ENCODE data around the gene ANAPC15. TPM values are rescaled to one million over a fixed set of nuclear protein-coding genes. Genes with fewer than 3 reads are reported as not detected.
"Not testable (repeated sequence)": the region's sequence is repeated elsewhere in the genome, so short reads cannot be mapped to it uniquely, and the experiment has no call there.

Gene ANAPC15
- total and polyA plus RNA-seq, 10 donors, result 16.5 to 65.6 (median 28.1) TPM

- Histone ChIP-seq H3K4me3 (no peak overlapping the region), H3K4me1 (no peaks in the 10 kb centered on the region), H3K9me3 (no peaks in the 10 kb centered on the region), H3K27me3 (replicated peaks in 1 of 7) (peaks cover 0 to 13% (median 0%) of the 10 kb centered on the region in 7 donors), H3K27ac (no peak overlapping the region), H3K36me3 (no peaks in the 10 kb centered on the region)
- intact Hi-C loops (cut with DNase I; ENCODE audit: low total_unique reads), result no loop called here
- no peak for DNase-seq
- TF ChIP-seq POLR2AphosphoS5 (IDR thresholded peaks at IDR 0.05) (no peak), CTCF (IDR thresholded peaks at IDR 0.05 in 8 of 11, conservative IDR thresholded peaks at IDR 0.05 in 3 of 11) (no peak), POLR2A (IDR thresholded peaks at IDR 0.05) (no peak)
- WGBS, 5 donors, result 84 to 96% (median 85%) methylated on average over 1 to 3 of the region's 3 CpGs
These were observed 42.3 kb upstream of the ANAPC15 start for GRCh38 chr11:72154816-72155215.

GRCh38 chr11:72153874-72154273 is 41.4 kb upstream of the ANAPC15 start:
- H3K4me3 ChIP-seq; H3K9me3 ChIP-seq; H3K4me1 ChIP-seq; H3K27ac ChIP-seq; intact Hi-C loops (cut with DNase I; ENCODE audit: low total_unique reads); H3K27me3 ChIP-seq (replicated peaks in 1 of 7); DNase-seq; H3K36me3 ChIP-seq: not testable (repeated sequence)
- 84 to 92% (median 90%) methylated on average over 6 of the region's 6 CpGs for WGBS, 5 donors

GRCh38 chr11:72150882-72151281 is 38.4 kb upstream of the ANAPC15 start:
- H3K4me1 ChIP-seq, result no peaks in the 10 kb centered on the region
- intact Hi-C loops (cut with DNase I; ENCODE audit: low total_unique reads), result no loop called here
- no peaks in the 10 kb centered on the region for H3K36me3 ChIP-seq
- no peaks in the 10 kb centered on the region for H3K27me3 ChIP-seq (replicated peaks in 1 of 7)
- H3K27ac ChIP-seq, result no peak overlapping the region
- WGBS, 5 donors, result 66 to 80% (median 71%) methylated on average over 4 of the region's 4 CpGs
- H3K9me3 ChIP-seq, result no peaks in the 10 kb centered on the region
- DNase-seq, result no peak
- TF ChIP-seq POLR2AphosphoS5 (IDR thresholded peaks at IDR 0.05) (no peak), POLR2A (IDR thresholded peaks at IDR 0.05) (no peak), CTCF (IDR thresholded peaks at IDR 0.05 in 8 of 11, conservative IDR thresholded peaks at IDR 0.05 in 3 of 11) (no peak)
- H3K4me3 ChIP-seq, result no peak overlapping the region

GRCh38 chr11:72146625-72147024 is 34.1 kb upstream of the ANAPC15 start:
- 30 to 59% (median 37%) methylated on average over 2 of the region's 2 CpGs for WGBS, 5 donors
- peaks cover 0 to 9% (median 0%) of the 10 kb centered on the region in 6 donors for H3K4me1 ChIP-seq
- H3K36me3 ChIP-seq, result no peaks in the 10 kb centered on the region
- intact Hi-C loops (cut with DNase I; ENCODE audit: low total_unique reads), result no loop called here
- H3K27ac ChIP-seq, result no peak overlapping the region
- no peak for DNase-seq
- H3K4me3 ChIP-seq, result no peak overlapping the region
- TF ChIP-seq POLR2AphosphoS5 (IDR thresholded peaks at IDR 0.05) (no peak), CTCF (IDR thresholded peaks at IDR 0.05 in 8 of 11, conservative IDR thresholded peaks at IDR 0.05 in 3 of 11) (no peak), POLR2A (IDR thresholded peaks at IDR 0.05) (no peak)
- H3K27me3 ChIP-seq (replicated peaks in 1 of 7), result no peaks in the 10 kb centered on the region
- H3K9me3 ChIP-seq, result no peaks in the 10 kb centered on the region
